Fibroblast of peridontal ligament (primary cell): ENCODE data around the gene GTSF1L.
"Not testable (repeated sequence)": the region's sequence is repeated elsewhere in the genome, so short reads cannot be mapped to it uniquely, and the experiment has no call there.

Experiments
- DNase-seq: peaks from one replicate; pipeline ENCODE4 v3.0.0-alpha.2; 2010; ENCODE audit errors: extremely low read depth

Gene GTSF1L

GRCh38 chr20:43726811-43727338 is at the start of gene GTSF1L:
Gene GTSF1L, minus strand, starts transcription at chr20:43727002. Its CDS starts 308 bp downstream, at chr20:43726694.
- peak; percentile 63 for DNase-seq

- no peak for DNase-seq
Observed at GRCh38 chr20:43774754-43775153, 48.0 kb upstream of the GTSF1L start.

GRCh38 chr20:43771503-43772190 is 44.8 kb upstream of the GTSF1L start:
- no peak for DNase-seq

GRCh38 chr20:43770342-43770741 is 43.5 kb upstream of the GTSF1L start:
- no peak for DNase-seq

- DNase-seq: peak; percentile 56
Observed at GRCh38 chr20:43767686-43768474, 41.1 kb upstream of the GTSF1L start.

GRCh38 chr20:43766917-43767316 is 40.1 kb upstream of the GTSF1L start:
- no peak for DNase-seq

- DNase-seq: no peak
Observed at GRCh38 chr20:43766385-43766784, 39.6 kb upstream of the GTSF1L start.

GRCh38 chr20:43765916-43766315 is 39.1 kb upstream of the GTSF1L start:
- peak; percentile 22 for DNase-seq

GRCh38 chr20:43762911-43763310 is 36.1 kb upstream of the GTSF1L start:
- DNase-seq: no peak

GRCh38 chr20:43761386-43762340 is 34.9 kb upstream of the GTSF1L start:
- DNase-seq: no peak

- DNase-seq: not testable (repeated sequence)
Observed at GRCh38 chr20:43757888-43758287, 31.1 kb upstream of the GTSF1L start.

- peak; percentile 67 for DNase-seq
Observed at GRCh38 chr20:43755851-43756250, 29.0 kb upstream of the GTSF1L start.

- DNase-seq: peak; percentile 85
Observed at GRCh38 chr20:43755390-43755789, 28.6 kb upstream of the GTSF1L start.

- DNase-seq: peak; percentile 85
Observed at GRCh38 chr20:43752561-43753301, 25.9 kb upstream of the GTSF1L start.

- DNase-seq: no peak
Observed at GRCh38 chr20:43752051-43752360, 25.2 kb upstream of the GTSF1L start.

- peak; percentile 62 for DNase-seq
Observed at GRCh38 chr20:43751167-43752050, 24.6 kb upstream of the GTSF1L start.

GRCh38 chr20:43750774-43751166 is 24.0 kb upstream of the GTSF1L start:
- DNase-seq: no peak

- DNase-seq: peak; percentile 23
Observed at GRCh38 chr20:43749734-43750294, 23.0 kb upstream of the GTSF1L start.

GRCh38 chr20:43748274-43748673 is 21.5 kb upstream of the GTSF1L start:
- DNase-seq: peak; percentile 57
